Measurements from ENCODE around the gene KLHDC7B.
"Not testable (repeated sequence)": the region's sequence is repeated elsewhere in the genome, so short reads cannot be mapped to it uniquely, and the experiment has no call there.

The KLHDC7B gene

DNA sequence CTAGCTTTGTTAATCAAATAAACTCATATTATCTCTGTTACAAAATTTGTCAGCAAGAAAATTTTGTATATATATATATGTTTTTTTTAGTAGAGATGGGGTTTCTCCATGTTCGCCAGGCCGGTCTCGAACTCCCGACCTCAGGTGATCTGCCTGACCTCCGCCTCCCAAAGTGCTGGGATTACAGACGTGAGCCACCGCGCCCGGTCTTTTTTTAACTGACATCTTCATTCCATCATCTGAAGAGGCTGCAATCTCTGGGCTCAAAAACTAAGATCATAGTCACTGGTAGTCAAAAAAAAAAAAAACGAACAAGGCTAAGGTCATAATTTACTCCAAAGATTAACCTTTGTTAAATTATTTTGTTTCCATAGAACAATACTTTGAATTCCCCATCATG, 5.3 kb upstream of the KLHDC7B start:
- TF ChIP-seq, protein P1, sequence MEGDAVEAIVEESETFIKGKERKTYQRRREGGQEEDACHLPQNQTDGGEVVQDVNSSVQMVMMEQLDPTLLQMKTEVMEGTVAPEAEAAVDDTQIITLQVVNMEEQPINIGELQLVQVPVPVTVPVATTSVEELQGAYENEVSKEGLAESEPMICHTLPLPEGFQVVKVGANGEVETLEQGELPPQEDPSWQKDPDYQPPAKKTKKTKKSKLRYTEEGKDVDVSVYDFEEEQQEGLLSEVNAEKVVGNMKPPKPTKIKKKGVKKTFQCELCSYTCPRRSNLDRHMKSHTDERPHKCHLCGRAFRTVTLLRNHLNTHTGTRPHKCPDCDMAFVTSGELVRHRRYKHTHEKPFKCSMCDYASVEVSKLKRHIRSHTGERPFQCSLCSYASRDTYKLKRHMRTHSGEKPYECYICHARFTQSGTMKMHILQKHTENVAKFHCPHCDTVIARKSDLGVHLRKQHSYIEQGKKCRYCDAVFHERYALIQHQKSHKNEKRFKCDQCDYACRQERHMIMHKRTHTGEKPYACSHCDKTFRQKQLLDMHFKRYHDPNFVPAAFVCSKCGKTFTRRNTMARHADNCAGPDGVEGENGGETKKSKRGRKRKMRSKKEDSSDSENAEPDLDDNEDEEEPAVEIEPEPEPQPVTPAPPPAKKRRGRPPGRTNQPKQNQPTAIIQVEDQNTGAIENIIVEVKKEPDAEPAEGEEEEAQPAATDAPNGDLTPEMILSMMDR (conservative IDR thresholded peaks at IDR 0.05) = no peak
- H3K27ac ChIP-seq = no peak overlapping the region

GRCh38 chr22:50541667-50542026, 4.1 kb upstream of the KLHDC7B start:
- H3K27ac ChIP-seq = not testable (repeated sequence)

- no peak overlapping the region for H3K27ac ChIP-seq
Observed at GRCh38 chr22:50542416-50542927, 3.2 kb upstream of the KLHDC7B start.

DNA sequence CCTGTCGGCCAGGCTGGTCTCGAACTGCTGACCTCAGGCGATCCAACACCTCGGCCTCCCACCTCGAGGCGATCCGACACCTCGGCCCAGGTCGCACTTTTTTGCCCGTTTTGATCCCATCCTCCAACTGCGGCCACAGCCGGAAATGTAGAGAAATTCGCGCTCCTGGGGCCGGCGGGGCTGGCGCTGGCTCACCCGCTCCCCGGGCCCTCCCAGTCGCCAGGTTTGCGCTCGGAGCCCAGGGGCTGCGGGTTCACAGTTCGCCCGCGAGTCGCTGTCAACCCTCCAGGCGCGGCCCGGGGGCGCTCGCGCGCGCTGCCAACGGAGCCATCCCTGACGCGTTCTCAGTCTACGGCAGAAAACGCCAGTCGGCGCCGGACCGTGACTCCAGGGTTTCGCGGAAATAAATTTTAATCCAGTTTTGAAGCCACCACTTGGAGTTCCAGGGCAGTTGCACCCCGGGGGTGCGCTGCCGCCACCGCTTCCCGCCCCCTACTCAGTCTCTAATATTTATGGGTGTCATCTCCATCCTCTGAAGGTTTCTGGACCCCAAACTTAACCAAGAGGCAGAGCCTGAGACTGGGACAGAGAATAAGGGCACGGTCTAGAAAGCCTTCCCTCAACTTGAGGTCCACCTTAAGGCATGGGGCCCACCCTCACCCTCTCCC, 1.5 kb upstream of the KLHDC7B start:
- H3K27ac ChIP-seq = no peak overlapping the region
- TF ChIP-seq, protein P1 (conservative IDR thresholded peaks at IDR 0.05) = no peak

More at GRCh38 chr22:50542416-50542927, 3.2 kb upstream of the KLHDC7B start:
- TF ChIP-seq, protein P1 (conservative IDR thresholded peaks at IDR 0.05) = no peak

GRCh38 chr22:50544746-50545253, 899 bp upstream of the KLHDC7B start:
- no peak overlapping the region for H3K27ac ChIP-seq
- TF ChIP-seq, protein P1 (conservative IDR thresholded peaks at IDR 0.05) = no peak

GRCh38 chr22:50546326-50547262, 895 bp downstream of the KLHDC7B start:
- no peak overlapping the region for H3K27ac ChIP-seq
- TF ChIP-seq, protein P1 (conservative IDR thresholded peaks at IDR 0.05) = no peak

GRCh38 chr22:50547263-50547985, 1.7 kb downstream of the KLHDC7B start:
- H3K27ac ChIP-seq = no peak overlapping the region
- TF ChIP-seq, protein P1 (conservative IDR thresholded peaks at IDR 0.05) = no peak
